ENCODE results near the gene KIAA1586. TPM values are rescaled to one million over a fixed set of nuclear protein-coding genes. Genes with fewer than 3 reads are reported as not detected.

KIAA1586 gene
- total and polyA plus RNA-seq, 2 donors = 5.9 to 10.3 TPM

- H3K4me3 ChIP-seq (ENCODE audit: low read length in 2 of 2) = no peak overlapping the region
- H3K9me3 ChIP-seq (ENCODE audit: control insufficient read depth in 2 of 2, insufficient read depth in 1 of 2, low read length in 1 of 2) = no peaks in the 10 kb centered on the region
- no peak for DNase-seq (ENCODE audit: low read depth in 6 of 9, low spot score in 9 of 9)
- H3K27ac ChIP-seq (ENCODE audit: low read depth in 1 of 2, low read length in 1 of 2) = no peak overlapping the region
- no peaks in the 10 kb centered on the region for H3K27me3 ChIP-seq (ENCODE audit: control insufficient read depth in 2 of 2, insufficient read depth in 1 of 2, low read length in 1 of 2)
- no peaks in the 10 kb centered on the region for H3K36me3 ChIP-seq (ENCODE audit: control insufficient read depth in 2 of 2, insufficient read depth in 2 of 2, low read length in 1 of 2)
- H3K4me1 ChIP-seq (ENCODE audit: control insufficient read depth in 2 of 2, insufficient read depth in 2 of 2, low read length in 2 of 2) = no peaks in the 10 kb centered on the region
- WGBS = 94% methylated on average over 3 of the region's 3 CpGs
Observed at GRCh38 chr6:57017069-57017468, 29.4 kb upstream of the KIAA1586 start.

DNA sequence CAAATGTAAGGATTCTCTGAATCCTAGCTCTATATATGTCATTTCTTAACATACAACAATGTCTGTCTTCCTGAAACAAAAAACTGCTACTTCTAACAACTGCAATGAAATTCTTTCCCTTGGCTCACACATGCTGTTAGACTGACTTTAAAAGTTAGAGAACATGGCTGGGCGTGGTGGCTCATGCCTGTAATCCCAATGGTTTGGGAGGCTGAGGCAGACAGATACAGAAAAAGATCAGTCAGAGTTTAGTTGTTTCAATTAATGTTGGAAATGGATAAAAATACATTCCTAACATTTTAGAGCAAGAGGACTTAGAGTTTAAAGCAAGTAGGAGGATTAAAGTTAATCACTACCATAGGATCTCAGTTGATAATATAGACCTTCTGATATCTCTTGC is 28.7 kb upstream of the KIAA1586 start:
- 100% methylated on average over 1 of the region's 1 CpG for WGBS
- H3K4me1 ChIP-seq (ENCODE audit: control insufficient read depth in 2 of 2, insufficient read depth in 2 of 2, low read length in 2 of 2) = no peaks in the 10 kb centered on the region
- H3K27ac ChIP-seq (ENCODE audit: low read depth in 1 of 2, low read length in 1 of 2) = no peak overlapping the region
- no peak overlapping the region for H3K4me3 ChIP-seq (ENCODE audit: low read length in 2 of 2)
- H3K36me3 ChIP-seq (ENCODE audit: control insufficient read depth in 2 of 2, insufficient read depth in 2 of 2, low read length in 1 of 2) = no peaks in the 10 kb centered on the region
- H3K27me3 ChIP-seq (ENCODE audit: control insufficient read depth in 2 of 2, insufficient read depth in 1 of 2, low read length in 1 of 2) = no peaks in the 10 kb centered on the region
- DNase-seq (ENCODE audit: low read depth in 6 of 9, low spot score in 9 of 9) = no peak
- no peaks in the 10 kb centered on the region for H3K9me3 ChIP-seq (ENCODE audit: control insufficient read depth in 2 of 2, insufficient read depth in 1 of 2, low read length in 1 of 2)

DNA sequence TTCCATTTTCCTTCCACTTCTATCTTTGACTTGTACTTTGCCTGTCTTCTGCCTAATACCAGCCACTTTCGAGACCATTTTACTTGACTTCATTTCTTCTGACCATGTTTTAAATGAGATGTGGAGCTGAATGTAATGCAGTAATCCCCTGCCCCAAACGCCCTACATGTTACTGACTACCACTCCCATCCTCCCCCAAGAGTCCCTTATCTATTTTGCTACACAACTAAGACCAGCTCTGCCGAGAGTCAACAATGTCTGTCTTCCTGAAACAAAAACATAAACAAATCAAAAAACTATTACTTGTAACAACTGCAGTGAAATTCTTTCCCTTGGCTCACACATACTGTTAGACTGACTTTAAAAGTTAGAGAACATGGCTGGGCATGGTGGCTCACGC is 27.1 kb upstream of the KIAA1586 start:
- no peak for DNase-seq (ENCODE audit: low read depth in 6 of 9, low spot score in 9 of 9)
- H3K36me3 ChIP-seq (ENCODE audit: control insufficient read depth in 2 of 2, insufficient read depth in 2 of 2, low read length in 1 of 2) = no peaks in the 10 kb centered on the region
- H3K9me3 ChIP-seq (ENCODE audit: control insufficient read depth in 2 of 2, insufficient read depth in 1 of 2, low read length in 1 of 2) = no peaks in the 10 kb centered on the region
- no peaks in the 10 kb centered on the region for H3K4me1 ChIP-seq (ENCODE audit: control insufficient read depth in 2 of 2, insufficient read depth in 2 of 2, low read length in 2 of 2)
- H3K27ac ChIP-seq (ENCODE audit: low read depth in 1 of 2, low read length in 1 of 2) = no peak overlapping the region
- no peaks in the 10 kb centered on the region for H3K27me3 ChIP-seq (ENCODE audit: control insufficient read depth in 2 of 2, insufficient read depth in 1 of 2, low read length in 1 of 2)
- no peak overlapping the region for H3K4me3 ChIP-seq (ENCODE audit: low read length in 2 of 2)
- WGBS = 95% methylated on average over 4 of the region's 4 CpGs

DNA sequence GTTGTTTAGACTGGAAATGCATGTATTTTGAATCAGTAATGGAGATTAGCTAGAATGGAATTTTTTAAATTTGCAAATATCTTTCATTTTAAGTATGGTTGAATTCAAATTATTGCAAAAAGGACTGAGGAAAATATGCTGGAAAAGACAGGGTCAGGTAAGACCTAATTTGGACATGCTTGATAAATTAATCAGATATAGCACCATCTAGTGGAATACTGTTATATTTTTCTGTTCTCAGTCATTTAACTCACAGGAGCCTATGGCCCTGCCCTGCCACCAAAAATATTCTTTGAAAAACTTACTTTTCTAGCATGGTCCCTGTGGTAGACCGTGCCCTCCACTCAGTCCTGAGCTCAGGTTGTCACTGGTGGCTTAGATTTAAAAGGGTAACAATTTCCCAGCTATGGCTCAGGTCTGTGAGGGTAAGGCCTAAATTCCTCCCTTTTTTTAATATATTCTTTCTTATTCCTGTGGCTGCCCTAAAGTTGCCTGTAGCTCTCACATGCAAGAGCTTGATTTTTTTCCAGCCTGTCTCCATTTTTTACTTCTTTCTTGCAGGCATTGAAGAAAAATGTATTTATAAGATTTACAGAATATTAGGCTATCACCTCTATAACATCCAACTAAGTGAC is 25.3 kb upstream of the KIAA1586 start:
- no peaks in the 10 kb centered on the region for H3K4me1 ChIP-seq (ENCODE audit: control insufficient read depth in 2 of 2, insufficient read depth in 2 of 2, low read length in 2 of 2)
- H3K4me3 ChIP-seq (ENCODE audit: low read length in 2 of 2) = no peak overlapping the region
- 18% methylated on average over 1 of the region's 1 CpG for WGBS
- H3K27me3 ChIP-seq (ENCODE audit: control insufficient read depth in 2 of 2, insufficient read depth in 1 of 2, low read length in 1 of 2) = no peaks in the 10 kb centered on the region
- DNase-seq (ENCODE audit: low read depth in 6 of 9, low spot score in 9 of 9) = peak in 2 of 9 donors; percentile 8 to 59
- no peaks in the 10 kb centered on the region for H3K36me3 ChIP-seq (ENCODE audit: control insufficient read depth in 2 of 2, insufficient read depth in 2 of 2, low read length in 1 of 2)
- H3K9me3 ChIP-seq (ENCODE audit: control insufficient read depth in 2 of 2, insufficient read depth in 1 of 2, low read length in 1 of 2) = peaks cover 0 to 3% of the 10 kb centered on the region in 2 donors
- no peak overlapping the region for H3K27ac ChIP-seq (ENCODE audit: low read depth in 1 of 2, low read length in 1 of 2)

DNA sequence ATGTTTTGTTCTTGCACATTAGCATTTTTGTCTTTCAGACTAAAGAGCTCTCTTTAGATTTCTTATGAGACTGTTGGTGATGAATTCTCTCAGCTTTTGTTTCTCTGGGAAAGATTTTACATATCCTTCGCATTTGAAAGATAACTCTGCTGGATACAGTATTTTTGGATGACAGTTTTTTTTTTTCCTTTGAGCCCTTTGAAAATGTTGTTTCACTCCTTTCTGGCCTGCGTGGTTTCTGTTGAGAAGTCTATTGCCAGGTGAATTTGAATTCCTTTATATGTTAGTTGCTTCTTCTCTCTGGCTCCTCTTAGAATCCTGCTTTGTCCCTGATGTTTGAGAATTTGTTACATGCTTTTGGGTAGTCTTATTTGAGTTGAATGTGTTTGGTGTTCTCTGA is 22.2 kb upstream of the KIAA1586 start:
- H3K9me3 ChIP-seq (ENCODE audit: control insufficient read depth in 2 of 2, insufficient read depth in 1 of 2, low read length in 1 of 2) = peaks cover 0 to 3% of the 10 kb centered on the region in 2 donors
- no peaks in the 10 kb centered on the region for H3K36me3 ChIP-seq (ENCODE audit: control insufficient read depth in 2 of 2, insufficient read depth in 2 of 2, low read length in 1 of 2)
- H3K27me3 ChIP-seq (ENCODE audit: control insufficient read depth in 2 of 2, insufficient read depth in 1 of 2, low read length in 1 of 2) = no peaks in the 10 kb centered on the region
- no peak for DNase-seq (ENCODE audit: low read depth in 6 of 9, low spot score in 9 of 9)
- H3K4me1 ChIP-seq (ENCODE audit: control insufficient read depth in 2 of 2, insufficient read depth in 2 of 2, low read length in 2 of 2) = no peaks in the 10 kb centered on the region
- H3K4me3 ChIP-seq (ENCODE audit: low read length in 2 of 2) = no peak overlapping the region
- 95% methylated on average over 2 of the region's 2 CpGs for WGBS
- no peak overlapping the region for H3K27ac ChIP-seq (ENCODE audit: low read depth in 1 of 2, low read length in 1 of 2)

- no peaks in the 10 kb centered on the region for H3K36me3 ChIP-seq (ENCODE audit: control insufficient read depth in 2 of 2, insufficient read depth in 2 of 2, low read length in 1 of 2)
- 97% methylated on average over 1 of the region's 1 CpG for WGBS
Observed at GRCh38 chr6:57024775-57025174, 21.7 kb upstream of the KIAA1586 start.

GRCh38 chr6:57026001-57026400 is 20.5 kb upstream of the KIAA1586 start:
- Histone ChIP-seq H3K27me3 (ENCODE audit: control insufficient read depth in 2 of 2, insufficient read depth in 1 of 2, low read length in 1 of 2) (no peaks in the 10 kb centered on the region), H3K4me3 (ENCODE audit: low read length in 2 of 2) (no peak overlapping the region), H3K4me1 (ENCODE audit: control insufficient read depth in 2 of 2, insufficient read depth in 2 of 2, low read length in 2 of 2) (no peaks in the 10 kb centered on the region), H3K9me3 (ENCODE audit: control insufficient read depth in 2 of 2, insufficient read depth in 1 of 2, low read length in 1 of 2) (peaks cover 0 to 3% of the 10 kb centered on the region in 2 donors), H3K27ac (ENCODE audit: low read depth in 1 of 2, low read length in 1 of 2) (no peak overlapping the region), H3K36me3 (ENCODE audit: control insufficient read depth in 2 of 2, insufficient read depth in 2 of 2, low read length in 1 of 2) (no peaks in the 10 kb centered on the region)
- DNase-seq (ENCODE audit: low read depth in 6 of 9, low spot score in 9 of 9) = no peak
- WGBS = 95% methylated on average over 1 of the region's 1 CpG

More at GRCh38 chr6:57024775-57025174, 21.7 kb upstream of the KIAA1586 start:
- no peak overlapping the region for H3K27ac ChIP-seq (ENCODE audit: low read depth in 1 of 2, low read length in 1 of 2)
- H3K4me3 ChIP-seq (ENCODE audit: low read length in 2 of 2) = no peak overlapping the region
- no peaks in the 10 kb centered on the region for H3K4me1 ChIP-seq (ENCODE audit: control insufficient read depth in 2 of 2, insufficient read depth in 2 of 2, low read length in 2 of 2)
- no peak for DNase-seq (ENCODE audit: low read depth in 6 of 9, low spot score in 9 of 9)
- H3K9me3 ChIP-seq (ENCODE audit: control insufficient read depth in 2 of 2, insufficient read depth in 1 of 2, low read length in 1 of 2) = peaks cover 0 to 3% of the 10 kb centered on the region in 2 donors
- no peaks in the 10 kb centered on the region for H3K27me3 ChIP-seq (ENCODE audit: control insufficient read depth in 2 of 2, insufficient read depth in 1 of 2, low read length in 1 of 2)

GRCh38 chr6:57027301-57027700 is 19.2 kb upstream of the KIAA1586 start:
- DNase-seq (ENCODE audit: low read depth in 6 of 9, low spot score in 9 of 9) = no peak
- H3K27ac ChIP-seq (ENCODE audit: low read depth in 1 of 2, low read length in 1 of 2) = no peak overlapping the region
- WGBS = 94% methylated on average over 3 of the region's 3 CpGs
- no peaks in the 10 kb centered on the region for H3K27me3 ChIP-seq (ENCODE audit: control insufficient read depth in 2 of 2, insufficient read depth in 1 of 2, low read length in 1 of 2)
- H3K4me3 ChIP-seq (ENCODE audit: low read length in 2 of 2) = no peak overlapping the region
- H3K36me3 ChIP-seq (ENCODE audit: control insufficient read depth in 2 of 2, insufficient read depth in 2 of 2, low read length in 1 of 2) = no peaks in the 10 kb centered on the region
- peaks cover 0 to 3% of the 10 kb centered on the region in 2 donors for H3K9me3 ChIP-seq (ENCODE audit: control insufficient read depth in 2 of 2, insufficient read depth in 1 of 2, low read length in 1 of 2)
- no peaks in the 10 kb centered on the region for H3K4me1 ChIP-seq (ENCODE audit: control insufficient read depth in 2 of 2, insufficient read depth in 2 of 2, low read length in 2 of 2)

- Histone ChIP-seq H3K36me3 (ENCODE audit: control insufficient read depth in 2 of 2, insufficient read depth in 2 of 2, low read length in 1 of 2) (no peaks in the 10 kb centered on the region), H3K27ac (ENCODE audit: low read depth in 1 of 2, low read length in 1 of 2) (no peak overlapping the region), H3K4me1 (ENCODE audit: control insufficient read depth in 2 of 2, insufficient read depth in 2 of 2, low read length in 2 of 2) (no peaks in the 10 kb centered on the region), H3K27me3 (ENCODE audit: control insufficient read depth in 2 of 2, insufficient read depth in 1 of 2, low read length in 1 of 2) (no peaks in the 10 kb centered on the region), H3K9me3 (ENCODE audit: control insufficient read depth in 2 of 2, insufficient read depth in 1 of 2, low read length in 1 of 2) (peaks cover 0 to 3% of the 10 kb centered on the region in 2 donors), H3K4me3 (ENCODE audit: low read length in 2 of 2) (no peak overlapping the region)
- WGBS = 97% methylated on average over 9 of the region's 9 CpGs
- DNase-seq (ENCODE audit: low read depth in 6 of 9, low spot score in 9 of 9) = no peak
Observed at GRCh38 chr6:57029213-57029612, 17.3 kb upstream of the KIAA1586 start.

Data from thymus (tissue), 11 donors.